Amygdala (tissue), 56 donors: ENCODE results near the gene SPIB.
"Not testable (repeated sequence)": the region's sequence is repeated elsewhere in the genome, so short reads cannot be mapped to it uniquely, and the experiment has no call there.

ENCODE experiments used
- DNase-seq, 56 donors: peaks; one replicate each; lab custom pipeline; 2025; lab: John Stamatoyannopoulos, UW

SPIB gene

GRCh38 chr19:50464348-50464747 is 45.6 kb downstream of the SPIB start:
- no peak for DNase-seq

- DNase-seq = no peak
Measured at GRCh38 chr19:50465000-50465399, 46.3 kb downstream of the SPIB start.

GRCh38 chr19:50465986-50466705 is 47.4 kb downstream of the SPIB start:
- DNase-seq = no peak

- DNase-seq = no peak
Measured at GRCh38 chr19:50466706-50467039, 47.9 kb downstream of the SPIB start.

- DNase-seq = no peak
Measured at GRCh38 chr19:50467566-50467965, 48.8 kb downstream of the SPIB start.

GRCh38 chr19:50468818-50469217 is 50.1 kb downstream of the SPIB start:
- DNase-seq = no peak

GRCh38 chr19:50473336-50473735 is 54.6 kb downstream of the SPIB start:
- not testable (repeated sequence) for DNase-seq

GRCh38 chr19:50475101-50475568 is 56.4 kb downstream of the SPIB start:
- no peak for DNase-seq

GRCh38 chr19:50475736-50476223 is 57.0 kb downstream of the SPIB start:
- DNase-seq = no peak

- DNase-seq = peak; percentile 48 to 96 (median 83)
Measured at GRCh38 chr19:50476224-50476906, 57.6 kb downstream of the SPIB start, which contains the start of the genes EMC10 and GARIN5A. Gene EMC10 (plus strand): TSS chr19:50476507. CDS start chr19:50476545, 38 bp downstream. Gene GARIN5A (minus strand): TSS chr19:50476848. CDS start chr19:50476388, 460 bp downstream.

GRCh38 chr19:50476907-50477238 is 58.1 kb downstream of the SPIB start:
- DNase-seq = no peak

GRCh38 chr19:50477751-50478515 is 59.2 kb downstream of the SPIB start:
- no peak for DNase-seq

GRCh38 chr19:50478901-50479715 is 60.4 kb downstream of the SPIB start:
- DNase-seq = peak in 8 of 56 donors; percentile 7 to 40 (median 31)

- DNase-seq = no peak
Measured at GRCh38 chr19:50479761-50480251, 61.1 kb downstream of the SPIB start.

- no peak for DNase-seq
Measured at GRCh38 chr19:50480281-50481111, 61.8 kb downstream of the SPIB start.
